ENCODE data around the gene PIWIL4. TPM values are rescaled to one million over a fixed set of nuclear protein-coding genes. Genes with fewer than 3 reads are reported as not detected.

Gene PIWIL4
- total RNA-seq, 1 donor from 2014 or later, result 0.59 TPM

DNA sequence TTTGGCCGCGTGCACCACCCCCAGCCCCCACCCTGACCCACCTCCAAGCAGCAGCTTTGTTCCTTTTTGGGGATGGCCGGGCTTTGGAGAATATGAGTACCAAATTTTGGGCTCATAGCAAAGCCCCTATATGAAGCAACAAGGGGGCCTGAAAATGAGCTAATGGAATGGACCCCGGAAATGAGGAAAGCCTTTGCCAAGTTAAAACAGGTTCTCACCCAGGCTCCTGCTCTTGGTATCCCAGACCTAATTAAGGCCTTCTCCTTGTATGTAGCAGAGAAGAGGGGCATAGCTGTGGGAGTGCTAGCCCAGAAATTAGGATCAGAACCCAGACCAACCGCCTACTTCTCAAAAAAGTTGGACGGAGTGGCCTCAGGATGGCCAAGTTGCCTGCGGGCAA lies 87.0 kb downstream of the PIWIL4 start:
- Histone ChIP-seq H3K27ac (ENCODE audit: low read depth, low read length) (no peak overlapping the region), H3K79me2 (ENCODE audit: insufficient read depth, low read length) (no peaks in the 10 kb centered on the region), H3K27me3 (ENCODE audit: insufficient read depth, low read length) (no peaks in the 10 kb centered on the region), H3K36me3 (ENCODE audit: insufficient read depth, low read length) (no peaks in the 10 kb centered on the region), H3K4me3 (ENCODE audit: insufficient read depth, low read depth, low read length) (no peak overlapping the region), H3K9ac (ENCODE audit: low read length) (no peak overlapping the region), H4K20me1 (ENCODE audit: insufficient read depth, low read length) (no peaks in the 10 kb centered on the region), H3K9me3 (ENCODE audit: insufficient read depth, low read depth, low read length) (no peaks in the 10 kb centered on the region), H3K4me1 (ENCODE audit: insufficient read depth, low read length) (no peaks in the 10 kb centered on the region), H3K4me2 (ENCODE audit: low read length) (no peak overlapping the region), H2AFZ (ENCODE audit: low read depth, low read length) (no peak overlapping the region)
- no peaks in the 10 kb centered on the region for H3K36me3 Mint-ChIP-seq (ENCODE audit: low read depth, unreplicated experiment)
- H3K4me1 Mint-ChIP-seq (ENCODE audit: low read depth, unreplicated experiment), result peaks cover 20% of the 10 kb centered on the region
- H3K27ac Mint-ChIP-seq (ENCODE audit: unreplicated experiment), result no peak overlapping the region
- H3K27me3 Mint-ChIP-seq (ENCODE audit: low read depth, unreplicated experiment), result no peaks in the 10 kb centered on the region
- DNase-seq (ENCODE audit: low read depth), result no peak
- H3K9me3 Mint-ChIP-seq (ENCODE audit: unreplicated experiment), result peaks cover 2% of the 10 kb centered on the region
- TF ChIP-seq, protein P1, sequence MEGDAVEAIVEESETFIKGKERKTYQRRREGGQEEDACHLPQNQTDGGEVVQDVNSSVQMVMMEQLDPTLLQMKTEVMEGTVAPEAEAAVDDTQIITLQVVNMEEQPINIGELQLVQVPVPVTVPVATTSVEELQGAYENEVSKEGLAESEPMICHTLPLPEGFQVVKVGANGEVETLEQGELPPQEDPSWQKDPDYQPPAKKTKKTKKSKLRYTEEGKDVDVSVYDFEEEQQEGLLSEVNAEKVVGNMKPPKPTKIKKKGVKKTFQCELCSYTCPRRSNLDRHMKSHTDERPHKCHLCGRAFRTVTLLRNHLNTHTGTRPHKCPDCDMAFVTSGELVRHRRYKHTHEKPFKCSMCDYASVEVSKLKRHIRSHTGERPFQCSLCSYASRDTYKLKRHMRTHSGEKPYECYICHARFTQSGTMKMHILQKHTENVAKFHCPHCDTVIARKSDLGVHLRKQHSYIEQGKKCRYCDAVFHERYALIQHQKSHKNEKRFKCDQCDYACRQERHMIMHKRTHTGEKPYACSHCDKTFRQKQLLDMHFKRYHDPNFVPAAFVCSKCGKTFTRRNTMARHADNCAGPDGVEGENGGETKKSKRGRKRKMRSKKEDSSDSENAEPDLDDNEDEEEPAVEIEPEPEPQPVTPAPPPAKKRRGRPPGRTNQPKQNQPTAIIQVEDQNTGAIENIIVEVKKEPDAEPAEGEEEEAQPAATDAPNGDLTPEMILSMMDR (IDR thresholded peaks at IDR 0.05; ENCODE audit: insufficient read depth, low read depth, low read length), result no peak
- TF ChIP-seq EZH2 (IDR thresholded peaks at IDR 0.05; ENCODE audit: insufficient read depth, low read length), result no peak
- FAIRE-seq, result no peak
- H3K4me3 Mint-ChIP-seq (ENCODE audit: unreplicated experiment), result no peak overlapping the region

DNA sequence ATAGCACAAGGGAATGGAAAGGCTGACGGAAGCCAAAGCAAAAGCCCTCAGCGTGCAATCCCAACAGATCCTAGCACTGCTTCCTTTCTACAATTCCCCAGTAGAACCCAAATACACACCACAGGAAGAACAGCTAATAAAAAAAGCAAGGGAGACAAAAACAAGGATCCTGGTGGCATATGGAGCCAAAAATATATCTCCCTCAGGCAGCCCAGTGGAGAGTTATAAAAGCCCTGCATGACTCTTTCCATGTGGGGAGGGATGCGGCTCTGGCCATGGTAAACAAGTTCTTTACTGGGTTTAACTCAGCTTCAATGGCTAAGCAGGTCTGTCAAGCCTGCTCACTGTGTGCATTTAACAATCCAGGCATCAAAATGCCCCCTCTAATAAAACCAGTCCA lies 88.1 kb downstream of the PIWIL4 start:
- H3K79me2 ChIP-seq (ENCODE audit: insufficient read depth, low read length), result no peaks in the 10 kb centered on the region
- FAIRE-seq (no peak), DNase-seq (ENCODE audit: low read depth) (no peak)
- Mint-ChIP-seq H3K27ac (ENCODE audit: unreplicated experiment) (no peak overlapping the region), H3K9me3 (ENCODE audit: unreplicated experiment) (peaks cover 2% of the 10 kb centered on the region), H3K27me3 (ENCODE audit: low read depth, unreplicated experiment) (no peaks in the 10 kb centered on the region), H3K36me3 (ENCODE audit: low read depth, unreplicated experiment) (no peaks in the 10 kb centered on the region), H3K4me3 (ENCODE audit: unreplicated experiment) (no peak overlapping the region), H3K4me1 (ENCODE audit: low read depth, unreplicated experiment) (peaks cover 15% of the 10 kb centered on the region)
- no peaks in the 10 kb centered on the region for H3K27me3 ChIP-seq (ENCODE audit: insufficient read depth, low read length)
- H3K27ac ChIP-seq (ENCODE audit: low read depth, low read length), result no peak overlapping the region
- no peaks in the 10 kb centered on the region for H3K36me3 ChIP-seq (ENCODE audit: insufficient read depth, low read length)
- H2AFZ ChIP-seq (ENCODE audit: low read depth, low read length), result no peak overlapping the region
- H4K20me1 ChIP-seq (ENCODE audit: insufficient read depth, low read length), result no peaks in the 10 kb centered on the region
- no peaks in the 10 kb centered on the region for H3K4me1 ChIP-seq (ENCODE audit: insufficient read depth, low read length)
- TF ChIP-seq, protein P1 (IDR thresholded peaks at IDR 0.05; ENCODE audit: insufficient read depth, low read depth, low read length), result no peak
- no peak for TF ChIP-seq EZH2 (IDR thresholded peaks at IDR 0.05; ENCODE audit: insufficient read depth, low read length)
- no peak overlapping the region for H3K4me3 ChIP-seq (ENCODE audit: insufficient read depth, low read depth, low read length)
- H3K9me3 ChIP-seq (ENCODE audit: insufficient read depth, low read depth, low read length), result no peaks in the 10 kb centered on the region
- H3K4me2 ChIP-seq (ENCODE audit: low read length), result no peak overlapping the region
- H3K9ac ChIP-seq (ENCODE audit: low read length), result no peak overlapping the region

DNA sequence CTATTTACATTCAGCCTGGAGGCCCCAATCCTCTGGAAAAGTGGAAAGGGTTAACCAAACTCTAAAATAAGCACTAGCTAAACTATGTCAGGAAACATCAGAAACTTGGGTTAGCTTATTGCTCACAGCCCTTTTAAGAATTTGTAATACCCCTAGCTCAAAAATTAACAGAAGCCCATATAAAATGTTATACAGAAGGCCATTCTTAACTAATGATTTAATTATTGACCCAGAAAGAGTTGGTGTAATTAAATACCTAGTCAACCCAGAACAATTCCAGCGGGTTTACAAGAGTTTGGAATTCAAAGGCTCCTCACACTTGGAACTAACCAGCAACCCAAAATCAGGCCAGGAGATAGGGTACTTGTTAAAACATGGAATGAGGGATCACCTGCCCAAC lies 88.8 kb downstream of the PIWIL4 start:
- Mint-ChIP-seq H3K27ac (ENCODE audit: unreplicated experiment) (no peak overlapping the region), H3K4me3 (ENCODE audit: unreplicated experiment) (no peak overlapping the region), H3K27me3 (ENCODE audit: low read depth, unreplicated experiment) (no peaks in the 10 kb centered on the region), H3K36me3 (ENCODE audit: low read depth, unreplicated experiment) (no peaks in the 10 kb centered on the region), H3K9me3 (ENCODE audit: unreplicated experiment) (peaks cover under 1% of the 10 kb centered on the region), H3K4me1 (ENCODE audit: low read depth, unreplicated experiment) (peaks cover 9% of the 10 kb centered on the region)
- H3K4me3 ChIP-seq (ENCODE audit: insufficient read depth, low read depth, low read length), result no peak overlapping the region
- no peaks in the 10 kb centered on the region for H3K4me1 ChIP-seq (ENCODE audit: insufficient read depth, low read length)
- no peaks in the 10 kb centered on the region for H3K79me2 ChIP-seq (ENCODE audit: insufficient read depth, low read length)
- H4K20me1 ChIP-seq (ENCODE audit: insufficient read depth, low read length), result no peaks in the 10 kb centered on the region
- H3K27me3 ChIP-seq (ENCODE audit: insufficient read depth, low read length), result no peaks in the 10 kb centered on the region
- H3K4me2 ChIP-seq (ENCODE audit: low read length), result no peak overlapping the region
- no peak overlapping the region for H3K9ac ChIP-seq (ENCODE audit: low read length)
- DNase-seq (ENCODE audit: low read depth), result no peak
- TF ChIP-seq, protein P1 (IDR thresholded peaks at IDR 0.05; ENCODE audit: insufficient read depth, low read depth, low read length), result no peak
- TF ChIP-seq EZH2 (IDR thresholded peaks at IDR 0.05; ENCODE audit: insufficient read depth, low read length), result no peak
- FAIRE-seq, result no peak
- no peaks in the 10 kb centered on the region for H3K36me3 ChIP-seq (ENCODE audit: insufficient read depth, low read length)
- H2AFZ ChIP-seq (ENCODE audit: low read depth, low read length), result no peak overlapping the region
- no peaks in the 10 kb centered on the region for H3K9me3 ChIP-seq (ENCODE audit: insufficient read depth, low read depth, low read length)
- no peak overlapping the region for H3K27ac ChIP-seq (ENCODE audit: low read depth, low read length)
